SHP77 (cell line): ENCODE data around the gene DNAJC21.
"Not testable (repeated sequence)": the region's sequence is repeated elsewhere in the genome, so short reads cannot be mapped to it uniquely, and the experiment has no call there.

ENCODE experiments used
- DNase-seq, 2 experiments: peaks; one replicate each; lab custom pipeline; 2025; lab: John Stamatoyannopoulos, UW

DNAJC21 gene

GRCh38 chr5:34929134-34929719, at the start of gene DNAJC21:
Gene DNAJC21 (plus strand): TSS chr5:34929559. CDS start chr5:34929820, 261 bp downstream.
- DNase-seq = peak; percentile 97 to 98

GRCh38 chr5:34881246-34881645, 48.1 kb upstream of the DNAJC21 start:
- no peak for DNase-seq

- no peak for DNase-seq
These were observed 42.8 kb upstream of the DNAJC21 start for GRCh38 chr5:34886392-34887119.

- no peak for DNase-seq
These were observed 40.0 kb upstream of the DNAJC21 start for GRCh38 chr5:34889394-34889793.

GRCh38 chr5:34891981-34892380, 37.4 kb upstream of the DNAJC21 start:
- no peak for DNase-seq

- DNase-seq = no peak
These were observed 36.9 kb upstream of the DNAJC21 start for GRCh38 chr5:34892414-34892813.

GRCh38 chr5:34894716-34895115, 34.6 kb upstream of the DNAJC21 start:
- no peak for DNase-seq

GRCh38 chr5:34895641-34896419, 33.5 kb upstream of the DNAJC21 start:
- no peak for DNase-seq

- no peak for DNase-seq
These were observed 31.7 kb upstream of the DNAJC21 start for GRCh38 chr5:34897646-34898045.

- DNase-seq = peak; percentile 58 to 78
These were observed 31.0 kb upstream of the DNAJC21 start for GRCh38 chr5:34898258-34898895.

GRCh38 chr5:34899066-34899465, 30.3 kb upstream of the DNAJC21 start:
- DNase-seq = no peak

GRCh38 chr5:34900652-34901051, 28.7 kb upstream of the DNAJC21 start:
- no peak for DNase-seq

GRCh38 chr5:34903260-34903659, 26.1 kb upstream of the DNAJC21 start:
- DNase-seq = no peak

- DNase-seq = no peak
These were observed 23.8 kb upstream of the DNAJC21 start for GRCh38 chr5:34905564-34905963.

GRCh38 chr5:34913072-34913471, 16.3 kb upstream of the DNAJC21 start:
- DNase-seq = no peak

- DNase-seq = no peak
These were observed 14.7 kb upstream of the DNAJC21 start for GRCh38 chr5:34914671-34915138.

- peak; percentile 97 to 99 for DNase-seq
These were observed 14.1 kb upstream of the DNAJC21 start, which contains the start of the genes BRIX1 and RAD1 for GRCh38 chr5:34915139-34915855. Gene BRIX1 (plus strand): TSS chr5:34915711. CDS start chr5:34915739, 28 bp downstream. Gene RAD1 (minus strand): TSS chr5:34915504. CDS start chr5:34914892, 612 bp downstream.

GRCh38 chr5:34915856-34916192, 13.5 kb upstream of the DNAJC21 start:
- DNase-seq = no peak

GRCh38 chr5:34916518-34916917, 12.8 kb upstream of the DNAJC21 start:
- DNase-seq = no peak

- no peak for DNase-seq
These were observed 11.3 kb upstream of the DNAJC21 start for GRCh38 chr5:34918025-34918424.

GRCh38 chr5:34919077-34919476, 10.3 kb upstream of the DNAJC21 start:
- DNase-seq = no peak

GRCh38 chr5:34923256-34923655, 6.1 kb upstream of the DNAJC21 start:
- DNase-seq = not testable (repeated sequence)
